IMR-90 (cell line): ENCODE results near the gene DOCK6. TPM values are rescaled to one million over a fixed set of nuclear protein-coding genes. Genes with fewer than 3 reads are reported as not detected.

Experiments
- ATAC-seq: fragments of 200-7000 bp; cut with Tn5 transposase; 2 replicates; pipeline ENCODE4 v1.9.1; 2020; ENCODE audit warnings: low read depth, mild to moderate bottlenecking, moderate library complexity
- BruUV-seq: library from RNA; stranded (reverse); fragments of 400-500 nt; replicated peaks from 2 replicates; lab custom pipeline; 2021; lab: Mats Ljungman, UMichigan
- CTCF ChIA-PET: fragments of 300-600 bp; formaldehyde crosslinking; extraction: SDS; loops from one replicate; lab custom pipeline; 2021; ENCODE audit warnings: antibody characterized with exemption; lab: Yijun Ruan, JAX
- POLR2A ChIA-PET: fragments of 300-600 bp; sonication (Branson Sonifier 250); formaldehyde crosslinking; loops from one replicate; lab custom pipeline; 2022; ENCODE audit warnings: antibody characterized with exemption; ENCODE audit not compliant: unreplicated experiment; lab: Charles Lee
- DNase-seq: peaks from one replicate; pipeline ENCODE4 v3.0.0; 2013
- H2AFZ ChIP-seq: replicated peaks from 2 replicates; pipeline ENCODE3; 2013; ENCODE audit warnings: low read length, mild to moderate bottlenecking; ENCODE audit not compliant: poor library complexity
- H2AK5ac ChIP-seq: 2 replicates; pipeline ENCODE4 v1.6.1; 2013; ENCODE audit warnings: low read depth, low read length, inconsistent platforms
- H2AK9ac ChIP-seq: replicated peaks from 2 replicates; pipeline ENCODE3; 2013; ENCODE audit warnings: mild to moderate bottlenecking, low read depth, low read length, moderate library complexity; ENCODE audit not compliant: poor library complexity
- H2BK120ac ChIP-seq: 2 replicates; pipeline ENCODE4 v1.6.1; 2013; ENCODE audit warnings: low read depth, low read length, inconsistent platforms
- H2BK15ac ChIP-seq: 3 replicates; pipeline ENCODE4 v1.6.1; 2013; ENCODE audit warnings: low read depth, low read length, inconsistent platforms
- H2BK20ac ChIP-seq: 2 replicates; pipeline ENCODE4 v1.6.1; 2013; ENCODE audit warnings: low read depth, mild to moderate bottlenecking, inconsistent platforms, low read length, moderate library complexity
- H2BK5ac ChIP-seq: 2 replicates; pipeline ENCODE4 v1.6.1; 2013; ENCODE audit warnings: mild to moderate bottlenecking, low read depth, low read length, inconsistent platforms; ENCODE audit not compliant: poor library complexity, severe bottlenecking
- H3K14ac ChIP-seq: replicated peaks from 2 replicates; pipeline ENCODE4 v1.6.1; 2013; ENCODE audit warnings: low read depth, low read length, inconsistent platforms
- H3K18ac ChIP-seq: 2 replicates; pipeline ENCODE4 v1.6.1; 2013; ENCODE audit warnings: low read depth, low read length, control low read depth
- H3K23ac ChIP-seq: 2 replicates; pipeline ENCODE4 v1.6.1; 2013; ENCODE audit warnings: low read depth, low read length, inconsistent platforms
- H3K27ac ChIP-seq: 2 replicates; pipeline ENCODE4 v1.5.1; 2013; ENCODE audit warnings: mild to moderate bottlenecking, control low read depth, low read length; ENCODE audit not compliant: insufficient read depth
- H3K27me3 ChIP-seq: 2 replicates; pipeline ENCODE4 v1.6.1; 2013; ENCODE audit warnings: low read length; ENCODE audit not compliant: control insufficient read depth, insufficient read depth
- H3K36me3 ChIP-seq: 2 replicates; pipeline ENCODE4 v1.6.1; 2013; ENCODE audit warnings: low read length, mixed read lengths; ENCODE audit not compliant: control insufficient read depth, insufficient read depth
- H3K4ac ChIP-seq: 2 replicates; pipeline ENCODE4 v1.6.1; 2013; ENCODE audit warnings: low read depth, low read length, inconsistent platforms
- H3K4me1 ChIP-seq: 2 replicates; pipeline ENCODE4 v1.6.1; 2013; ENCODE audit warnings: low read length, mixed read lengths; ENCODE audit not compliant: control insufficient read depth, insufficient read depth
- H3K4me2 ChIP-seq: 2 replicates; pipeline ENCODE4 v1.6.1; 2013; ENCODE audit warnings: low read depth, mild to moderate bottlenecking, control low read depth, low read length, moderate library complexity
- H3K4me3 ChIP-seq: 2 replicates; pipeline ENCODE4 v1.5.1; 2013; ENCODE audit warnings: low read depth, mild to moderate bottlenecking, control low read depth, low read length, moderate library complexity; ENCODE audit not compliant: insufficient read depth
- H3K56ac ChIP-seq: 2 replicates; pipeline ENCODE4 v1.6.1; 2013; ENCODE audit warnings: low read length, inconsistent platforms; ENCODE audit not compliant: insufficient read depth; ENCODE audit errors: extremely low read depth
- H3K79me1 ChIP-seq, 2 experiments: 2 replicates each; pipeline ENCODE4 v1.6.1; 2013; ENCODE audit warnings: low read length in 2 of 2, inconsistent platforms in 1 of 2, low read depth in 1 of 2
- H3K9ac ChIP-seq: 2 replicates; pipeline ENCODE4 v1.6.1; 2013; ENCODE audit warnings: low read depth, low read length, control low read depth
- H3K9me1 ChIP-seq: 2 replicates; pipeline ENCODE4 v1.6.1; 2013; ENCODE audit warnings: low read length, inconsistent platforms; ENCODE audit not compliant: insufficient read depth
- H3K9me3 ChIP-seq: 2 replicates; pipeline ENCODE4 v1.6.1; 2013; ENCODE audit warnings: low read length; ENCODE audit not compliant: control insufficient read depth, insufficient read depth
- H4K20me1 ChIP-seq: 2 replicates; pipeline ENCODE4 v1.6.1; 2013; ENCODE audit warnings: low read length, inconsistent platforms; ENCODE audit not compliant: insufficient read depth
- H4K5ac ChIP-seq: 2 replicates; pipeline ENCODE4 v1.6.1; 2013; ENCODE audit warnings: mild to moderate bottlenecking, low read depth, low read length, control low read depth
- H4K8ac ChIP-seq, 2 experiments: 2 replicates each; pipeline ENCODE4 v1.6.1; 2013; ENCODE audit warnings: low read depth in 2 of 2, low read length in 2 of 2, control low read depth in 1 of 2, inconsistent platforms in 1 of 2
- H4K91ac ChIP-seq: 2 replicates; pipeline ENCODE4 v1.6.1; 2013; ENCODE audit warnings: low read depth, low read length, inconsistent platforms; ENCODE audit not compliant: insufficient read depth
- BHLHE40 ChIP-seq: fragments of 150-350 bp; IDR thresholded peaks from 2 replicates; pipeline ENCODE4 v1.6.1; 2016; ENCODE audit warnings: mild to moderate bottlenecking, low read depth, low read length
- CHD1 ChIP-seq: IDR thresholded peaks from 2 replicates; pipeline ENCODE4 v1.6.1; 2012; ENCODE audit warnings: low read depth, low read length, improper control_type of control experiment
- CTCF ChIP-seq: conservative IDR thresholded peaks from 2 replicates; pipeline ENCODE4 v1.5.1; 2012; ENCODE audit warnings: mild to moderate bottlenecking, low read depth, low read length, improper control_type of control experiment
- FOS ChIP-seq: fragments of 150-350 bp; IDR thresholded peaks from 2 replicates; pipeline ENCODE4 v1.6.1; 2016; ENCODE audit warnings: low read depth, low read length
- MAFK ChIP-seq: IDR thresholded peaks from 2 replicates; pipeline ENCODE4 v1.6.1; 2012; ENCODE audit warnings: low read depth, low read length, improper control_type of control experiment
- MAZ ChIP-seq: IDR thresholded peaks from 2 replicates; pipeline ENCODE4 v1.6.1; 2012; ENCODE audit warnings: low read depth, mild to moderate bottlenecking, low read length, improper control_type of control experiment, moderate library complexity, borderline replicate concordance
- MXI1 ChIP-seq: IDR thresholded peaks from 2 replicates; pipeline ENCODE4 v1.6.1; 2012; ENCODE audit warnings: low read depth, mild to moderate bottlenecking, low read length, moderate library complexity, borderline replicate concordance
- POLR2A ChIP-seq: IDR thresholded peaks from 2 replicates; pipeline ENCODE4 v1.6.1; 2012; ENCODE audit warnings: mild to moderate bottlenecking, low read depth, low read length
- SMC3 ChIP-seq: fragments of 150-350 bp; IDR thresholded peaks from 2 replicates; pipeline ENCODE4 v1.6.1; 2016; ENCODE audit warnings: low read depth, mild to moderate bottlenecking, antibody characterized with exemption, low read length, moderate library complexity
- WGBS, 2 experiments: methylation state at CpG; one replicate each; pipeline versions ENCODE4 v1.1.5 to v1.1.7; 2013; ENCODE audit warnings: missing lambda C conversion rate in 2 of 2; ENCODE audit not compliant: insufficient read length in 1 of 2; ENCODE audit errors: extremely low coverage in 2 of 2; 5-methylcytosine and 5-hydroxymethylcytosine counted together
- dilution Hi-C: fragments of 300-500 bp; cut with HindIII; formaldehyde crosslinking; loops from one replicate; pipeline ENCODE4 v1.14.3; 2018; ENCODE audit warnings: low sequenced_read_pairs; ENCODE audit not compliant: unreplicated experiment
- in situ Hi-C: fragments of 300-500 bp; cut with MboI; formaldehyde crosslinking; loops from 3 replicates; pipeline ENCODE4 v1.14.3; 2019; ENCODE audit warnings: low sequenced_read_pairs, inconsistent platforms, mixed read lengths
- intact Hi-C: fragments of 100-400 bp; cut with micrococcal nuclease; formaldehyde crosslinking; loops from 2 replicates; pipeline ENCODE4 v1.10.0; 2022
- polyA plus RNA-seq, 3 experiments: library from polyadenylated mRNA; depleted of rRNA; stranded (reverse); fragments of >200 nt; gene quantifications; 2 replicates each; pipeline ENCODE4 v1.2.3, GENCODE V29; 2012; ENCODE audit warnings: low replicate concordance in 1 of 3
- total RNA-seq: library from RNA; depleted of rRNA; stranded (reverse); fragments of >200 nt; gene quantifications from 2 replicates; pipeline ENCODE4 v1.2.3, GENCODE V29; 2012

The DOCK6 gene
- total and polyA plus RNA-seq, 2 of the 4 experiments (the other 2 are of a cell fraction), result 5.0 to 18.4 TPM

GRCh38 chr19:11179716-11180297, 82.5 kb downstream of the DOCK6 start:
- Histone ChIP-seq H3K4me1 (0 out of 2 replicates have a peak, but pooled peaks cover 1% of the 10 kb centered on the region), H3K18ac (no peak overlapping the region), H3K27ac (no peak overlapping the region), H2BK15ac (no peak overlapping the region), H2AFZ (no peak overlapping the region), H4K20me1 (peaks cover 6% of the 10 kb centered on the region; the same call in 1 of the 2 replicates), H2AK9ac (no peak overlapping the region), H2AK5ac (peak overlapping the region; percentile 51; the same call in 1 of the 2 replicates), H3K23ac (peak overlapping the region; percentile 74; the same call in 1 of the 2 replicates), H3K9ac (no peak overlapping the region), H4K8ac (peak overlapping the region in 1 of 2 experiments; percentile 19; a peak in 1 of 4 replicates), H4K5ac (no peak overlapping the region), H3K4ac (peak overlapping the region; percentile 45), H3K9me1 (peaks cover 8% of the 10 kb centered on the region), H2BK120ac (no peak overlapping the region), H2BK20ac (no peak overlapping the region), H3K4me2 (no peak overlapping the region), H3K56ac (no peak overlapping the region), H3K79me1 (peaks cover 47 to 83% of the 10 kb centered on the region in 2 experiments), H3K14ac (no peak overlapping the region; the same call in 1 of the 2 replicates), H3K36me3 (peaks cover 74% of the 10 kb centered on the region), H3K4me3 (no peak overlapping the region), H3K9me3 (no peaks in the 10 kb centered on the region), H3K27me3 (no peaks in the 10 kb centered on the region), H2BK5ac (no peak overlapping the region), H4K91ac (no peak overlapping the region)
- intact Hi-C loops (no loop called here), dilution Hi-C loops (no loop called here), in situ Hi-C loops (no loop called here)
- no TSS peak for BruUV-seq
- 100% methylated on average over 1 of the region's 11 CpGs; no CpG with 5 or more reads in 1 of the 2 experiments for WGBS, 2 experiments
- no peak for TF ChIP-seq CTCF
- no peak for TF ChIP-seq MXI1
- no peak for TF ChIP-seq BHLHE40
- TF ChIP-seq CHD1, result no peak
- no peak for TF ChIP-seq SMC3
- TF ChIP-seq POLR2A, result no peak
- no peak for TF ChIP-seq FOS
- TF ChIP-seq MAZ, result no peak
- no peak for TF ChIP-seq MAFK
- ChIA-PET CTCF (interaction anchor here (0.6 kb wide), 1 partner anchor 254 kb away, joined by 3 read pairs; no protein-coding TSS in a partner anchor), POLR2A (no interaction called here)
- ATAC-seq, result no peak
- DNase-seq, result no peak
